PFSK-1 (cell line): ENCODE results near the gene SERPINE2.

Experiments used
- POLR2AphosphoS5 ChIP-seq: IDR thresholded peaks from 2 replicates; pipeline ENCODE4 v1.6.1; 2012; ENCODE audit warnings: low read depth, mild to moderate bottlenecking, control low read depth, low read length, moderate library complexity
- REST ChIP-seq, 2 experiments: IDR thresholded peaks; 2 replicates each; pipeline versions ENCODE4 v1.6.1 to v1.8.0; 2011 to 2012; ENCODE audit warnings: low read depth in 2 of 2, low read length in 2 of 2, control low read depth in 1 of 2, inconsistent platforms in 1 of 2, mild to moderate bottlenecking in 1 of 2, moderate library complexity in 1 of 2; ENCODE audit not compliant: insufficient read depth in 1 of 2
- TAF1 ChIP-seq: IDR thresholded peaks from 2 replicates; pipeline ENCODE4 v1.6.1; 2012; ENCODE audit warnings: low read length, control low read depth, borderline replicate concordance; ENCODE audit not compliant: insufficient read depth

- TF ChIP-seq TAF1 (no peak), REST (IDR thresholded peaks at IDR 0.05; ENCODE audit: insufficient read depth in 1 of 2, low read depth in 2 of 2, low read length in 2 of 2) (no peak), POLR2AphosphoS5 (no peak)
Observed at GRCh38 chr2:223971731-223972130, 67.4 kb downstream of the SERPINE2 start.
